ENCODE measurements around the gene MAN1A1.

MAN1A1 gene

DNA sequence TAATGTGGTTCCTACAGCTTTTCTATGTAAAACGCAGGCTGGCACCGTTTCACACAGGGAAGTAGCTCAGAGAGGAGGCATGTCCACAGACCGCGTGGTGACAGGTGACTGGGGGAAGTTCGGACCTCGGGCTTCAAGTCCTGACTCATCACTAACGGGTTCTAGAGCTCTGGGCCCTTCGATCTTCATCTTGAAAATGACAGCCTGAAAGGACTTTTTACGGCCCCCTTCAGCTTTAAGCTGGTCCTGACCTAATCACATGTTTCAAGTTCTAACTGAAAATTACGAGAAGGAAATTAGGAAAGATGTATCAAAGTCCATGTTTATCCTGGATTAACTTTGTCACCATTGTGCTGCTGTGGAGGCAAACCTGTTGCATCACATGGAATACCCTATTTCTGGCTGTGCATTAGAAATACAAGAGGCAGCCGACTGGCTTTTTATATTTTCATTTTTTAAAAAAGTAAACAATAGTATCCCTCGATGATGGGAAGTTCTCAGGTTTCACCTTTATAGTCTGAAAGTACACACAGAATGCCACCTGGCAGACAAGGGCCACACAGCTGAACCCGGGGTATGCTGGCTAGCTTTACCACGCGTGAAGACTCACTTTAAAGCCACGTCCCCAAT, 2.0 kb downstream of the MAN1A1 start (continued):
- TF ChIP-seq ZNF138 (tag by site-specific recombination; IDR thresholded peaks at IDR 0.05; ENCODE audit: borderline replicate concordance) (no peak), ZBTB17 (tag by site-specific recombination; IDR thresholded peaks at IDR 0.05) (peak; percentile 42; the same call in 1 of the 2 replicates), SP7 (tag by site-specific recombination; IDR thresholded peaks at IDR 0.05) (peak; percentile 62), ZNF561 (tag by site-specific recombination; IDR thresholded peaks at IDR 0.05; ENCODE audit: borderline replicate concordance) (no peak), ZNF155 (tag by site-specific recombination; IDR thresholded peaks at IDR 0.05) (no peak), ZXDB (tag by site-specific recombination; IDR thresholded peaks at IDR 0.05) (0 out of 2 replicates have a peak, but pooled peaks have one; percentile 28), ZNF335 (tag by site-specific recombination; conservative IDR thresholded peaks at IDR 0.05) (peak; percentile 64), ZNF747 (tag by site-specific recombination; IDR thresholded peaks at IDR 0.05) (no peak), SCRT2 (tag by site-specific recombination; IDR thresholded peaks at IDR 0.05) (peak; percentile 98), ZNF585B (tag by site-specific recombination; IDR thresholded peaks at IDR 0.05) (no peak), ZNF266 (tag by site-specific recombination; IDR thresholded peaks at IDR 0.05; ENCODE audit: low read depth) (no peak), ZNF394 (tag by site-specific recombination; IDR thresholded peaks at IDR 0.05; ENCODE audit: borderline replicate concordance) (0 out of 2 replicates have a peak, but pooled peaks have one; percentile 28), ZNF776 (tag by site-specific recombination; IDR thresholded peaks at IDR 0.05; ENCODE audit: borderline replicate concordance) (no peak), ZNF16 (tag by site-specific recombination; IDR thresholded peaks at IDR 0.05; ENCODE audit: low read depth) (no peak), KLF10 (tag by site-specific recombination; IDR thresholded peaks at IDR 0.05) (peak; percentile 48; the same call in 1 of the 2 replicates), ZNF785 (tag by site-specific recombination; IDR thresholded peaks at IDR 0.05) (no peak)
- TF ChIP-seq, protein P1, sequence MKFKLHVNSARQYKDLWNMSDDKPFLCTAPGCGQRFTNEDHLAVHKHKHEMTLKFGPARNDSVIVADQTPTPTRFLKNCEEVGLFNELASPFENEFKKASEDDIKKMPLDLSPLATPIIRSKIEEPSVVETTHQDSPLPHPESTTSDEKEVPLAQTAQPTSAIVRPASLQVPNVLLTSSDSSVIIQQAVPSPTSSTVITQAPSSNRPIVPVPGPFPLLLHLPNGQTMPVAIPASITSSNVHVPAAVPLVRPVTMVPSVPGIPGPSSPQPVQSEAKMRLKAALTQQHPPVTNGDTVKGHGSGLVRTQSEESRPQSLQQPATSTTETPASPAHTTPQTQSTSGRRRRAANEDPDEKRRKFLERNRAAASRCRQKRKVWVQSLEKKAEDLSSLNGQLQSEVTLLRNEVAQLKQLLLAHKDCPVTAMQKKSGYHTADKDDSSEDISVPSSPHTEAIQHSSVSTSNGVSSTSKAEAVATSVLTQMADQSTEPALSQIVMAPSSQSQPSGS (tag by site-specific recombination; IDR thresholded peaks at IDR 0.05; ENCODE audit: low read depth), result no peak
- TF ChIP-seq, protein P2, sequence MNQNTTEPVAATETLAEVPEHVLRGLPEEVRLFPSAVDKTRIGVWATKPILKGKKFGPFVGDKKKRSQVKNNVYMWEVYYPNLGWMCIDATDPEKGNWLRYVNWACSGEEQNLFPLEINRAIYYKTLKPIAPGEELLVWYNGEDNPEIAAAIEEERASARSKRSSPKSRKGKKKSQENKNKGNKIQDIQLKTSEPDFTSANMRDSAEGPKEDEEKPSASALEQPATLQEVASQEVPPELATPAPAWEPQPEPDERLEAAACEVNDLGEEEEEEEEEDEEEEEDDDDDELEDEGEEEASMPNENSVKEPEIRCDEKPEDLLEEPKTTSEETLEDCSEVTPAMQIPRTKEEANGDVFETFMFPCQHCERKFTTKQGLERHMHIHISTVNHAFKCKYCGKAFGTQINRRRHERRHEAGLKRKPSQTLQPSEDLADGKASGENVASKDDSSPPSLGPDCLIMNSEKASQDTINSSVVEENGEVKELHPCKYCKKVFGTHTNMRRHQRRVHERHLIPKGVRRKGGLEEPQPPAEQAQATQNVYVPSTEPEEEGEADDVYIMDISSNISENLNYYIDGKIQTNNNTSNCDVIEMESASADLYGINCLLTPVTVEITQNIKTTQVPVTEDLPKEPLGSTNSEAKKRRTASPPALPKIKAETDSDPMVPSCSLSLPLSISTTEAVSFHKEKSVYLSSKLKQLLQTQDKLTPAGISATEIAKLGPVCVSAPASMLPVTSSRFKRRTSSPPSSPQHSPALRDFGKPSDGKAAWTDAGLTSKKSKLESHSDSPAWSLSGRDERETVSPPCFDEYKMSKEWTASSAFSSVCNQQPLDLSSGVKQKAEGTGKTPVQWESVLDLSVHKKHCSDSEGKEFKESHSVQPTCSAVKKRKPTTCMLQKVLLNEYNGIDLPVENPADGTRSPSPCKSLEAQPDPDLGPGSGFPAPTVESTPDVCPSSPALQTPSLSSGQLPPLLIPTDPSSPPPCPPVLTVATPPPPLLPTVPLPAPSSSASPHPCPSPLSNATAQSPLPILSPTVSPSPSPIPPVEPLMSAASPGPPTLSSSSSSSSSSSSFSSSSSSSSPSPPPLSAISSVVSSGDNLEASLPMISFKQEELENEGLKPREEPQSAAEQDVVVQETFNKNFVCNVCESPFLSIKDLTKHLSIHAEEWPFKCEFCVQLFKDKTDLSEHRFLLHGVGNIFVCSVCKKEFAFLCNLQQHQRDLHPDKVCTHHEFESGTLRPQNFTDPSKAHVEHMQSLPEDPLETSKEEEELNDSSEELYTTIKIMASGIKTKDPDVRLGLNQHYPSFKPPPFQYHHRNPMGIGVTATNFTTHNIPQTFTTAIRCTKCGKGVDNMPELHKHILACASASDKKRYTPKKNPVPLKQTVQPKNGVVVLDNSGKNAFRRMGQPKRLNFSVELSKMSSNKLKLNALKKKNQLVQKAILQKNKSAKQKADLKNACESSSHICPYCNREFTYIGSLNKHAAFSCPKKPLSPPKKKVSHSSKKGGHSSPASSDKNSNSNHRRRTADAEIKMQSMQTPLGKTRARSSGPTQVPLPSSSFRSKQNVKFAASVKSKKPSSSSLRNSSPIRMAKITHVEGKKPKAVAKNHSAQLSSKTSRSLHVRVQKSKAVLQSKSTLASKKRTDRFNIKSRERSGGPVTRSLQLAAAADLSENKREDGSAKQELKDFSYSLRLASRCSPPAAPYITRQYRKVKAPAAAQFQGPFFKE (tag by site-specific recombination; IDR thresholded peaks at IDR 0.05; ENCODE audit: borderline replicate concordance), result no peak
- TF ChIP-seq, protein P3, sequence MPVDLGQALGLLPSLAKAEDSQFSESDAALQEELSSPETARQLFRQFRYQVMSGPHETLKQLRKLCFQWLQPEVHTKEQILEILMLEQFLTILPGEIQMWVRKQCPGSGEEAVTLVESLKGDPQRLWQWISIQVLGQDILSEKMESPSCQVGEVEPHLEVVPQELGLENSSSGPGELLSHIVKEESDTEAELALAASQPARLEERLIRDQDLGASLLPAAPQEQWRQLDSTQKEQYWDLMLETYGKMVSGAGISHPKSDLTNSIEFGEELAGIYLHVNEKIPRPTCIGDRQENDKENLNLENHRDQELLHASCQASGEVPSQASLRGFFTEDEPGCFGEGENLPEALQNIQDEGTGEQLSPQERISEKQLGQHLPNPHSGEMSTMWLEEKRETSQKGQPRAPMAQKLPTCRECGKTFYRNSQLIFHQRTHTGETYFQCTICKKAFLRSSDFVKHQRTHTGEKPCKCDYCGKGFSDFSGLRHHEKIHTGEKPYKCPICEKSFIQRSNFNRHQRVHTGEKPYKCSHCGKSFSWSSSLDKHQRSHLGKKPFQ (tag by site-specific recombination; IDR thresholded peaks at IDR 0.05), result no peak
- TF ChIP-seq, protein P4, sequence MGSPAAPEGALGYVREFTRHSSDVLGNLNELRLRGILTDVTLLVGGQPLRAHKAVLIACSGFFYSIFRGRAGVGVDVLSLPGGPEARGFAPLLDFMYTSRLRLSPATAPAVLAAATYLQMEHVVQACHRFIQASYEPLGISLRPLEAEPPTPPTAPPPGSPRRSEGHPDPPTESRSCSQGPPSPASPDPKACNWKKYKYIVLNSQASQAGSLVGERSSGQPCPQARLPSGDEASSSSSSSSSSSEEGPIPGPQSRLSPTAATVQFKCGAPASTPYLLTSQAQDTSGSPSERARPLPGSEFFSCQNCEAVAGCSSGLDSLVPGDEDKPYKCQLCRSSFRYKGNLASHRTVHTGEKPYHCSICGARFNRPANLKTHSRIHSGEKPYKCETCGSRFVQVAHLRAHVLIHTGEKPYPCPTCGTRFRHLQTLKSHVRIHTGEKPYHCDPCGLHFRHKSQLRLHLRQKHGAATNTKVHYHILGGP (tag by site-specific recombination; IDR thresholded peaks at IDR 0.05), result no peak
- TF ChIP-seq, protein P5, sequence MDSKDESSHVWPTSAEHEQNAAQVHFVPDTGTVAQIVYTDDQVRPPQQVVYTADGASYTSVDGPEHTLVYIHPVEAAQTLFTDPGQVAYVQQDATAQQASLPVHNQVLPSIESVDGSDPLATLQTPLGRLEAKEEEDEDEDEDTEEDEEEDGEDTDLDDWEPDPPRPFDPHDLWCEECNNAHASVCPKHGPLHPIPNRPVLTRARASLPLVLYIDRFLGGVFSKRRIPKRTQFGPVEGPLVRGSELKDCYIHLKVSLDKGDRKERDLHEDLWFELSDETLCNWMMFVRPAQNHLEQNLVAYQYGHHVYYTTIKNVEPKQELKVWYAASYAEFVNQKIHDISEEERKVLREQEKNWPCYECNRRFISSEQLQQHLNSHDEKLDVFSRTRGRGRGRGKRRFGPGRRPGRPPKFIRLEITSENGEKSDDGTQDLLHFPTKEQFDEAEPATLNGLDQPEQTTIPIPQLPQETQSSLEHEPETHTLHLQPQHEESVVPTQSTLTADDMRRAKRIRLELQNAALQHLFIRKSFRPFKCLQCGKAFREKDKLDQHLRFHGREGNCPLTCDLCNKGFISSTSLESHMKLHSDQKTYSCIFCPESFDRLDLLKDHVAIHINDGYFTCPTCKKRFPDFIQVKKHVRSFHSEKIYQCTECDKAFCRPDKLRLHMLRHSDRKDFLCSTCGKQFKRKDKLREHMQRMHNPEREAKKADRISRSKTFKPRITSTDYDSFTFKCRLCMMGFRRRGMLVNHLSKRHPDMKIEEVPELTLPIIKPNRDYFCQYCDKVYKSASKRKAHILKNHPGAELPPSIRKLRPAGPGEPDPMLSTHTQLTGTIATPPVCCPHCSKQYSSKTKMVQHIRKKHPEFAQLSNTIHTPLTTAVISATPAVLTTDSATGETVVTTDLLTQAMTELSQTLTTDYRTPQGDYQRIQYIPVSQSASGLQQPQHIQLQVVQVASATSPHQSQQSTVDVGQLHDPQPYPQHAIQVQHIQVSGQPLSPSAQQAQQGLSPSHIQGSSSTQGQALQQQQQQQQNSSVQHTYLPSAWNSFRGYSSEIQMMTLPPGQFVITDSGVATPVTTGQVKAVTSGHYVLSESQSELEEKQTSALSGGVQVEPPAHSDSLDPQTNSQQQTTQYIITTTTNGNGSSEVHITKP (tag by site-specific recombination; IDR thresholded peaks at IDR 0.05), result peak; percentile 55
- TF ChIP-seq, protein P6, sequence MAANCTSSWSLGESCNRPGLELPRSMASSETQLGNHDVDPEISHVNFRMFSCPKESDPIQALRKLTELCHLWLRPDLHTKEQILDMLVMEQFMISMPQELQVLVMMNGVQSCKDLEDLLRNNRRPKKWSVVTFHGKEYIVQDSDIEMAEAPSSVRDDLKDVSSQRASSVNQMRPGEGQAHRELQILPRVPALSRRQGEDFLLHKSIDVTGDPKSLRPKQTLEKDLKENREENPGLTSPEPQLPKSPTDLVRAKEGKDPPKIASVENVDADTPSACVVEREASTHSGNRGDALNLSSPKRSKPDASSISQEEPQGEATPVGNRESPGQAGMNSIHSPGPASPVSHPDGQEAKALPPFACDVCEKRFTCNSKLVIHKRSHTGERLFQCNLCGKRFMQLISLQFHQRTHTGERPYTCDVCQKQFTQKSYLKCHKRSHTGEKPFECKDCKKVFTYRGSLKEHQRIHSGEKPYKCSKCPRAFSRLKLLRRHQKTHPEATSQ (tag by site-specific recombination; IDR thresholded peaks at IDR 0.05), result no peak

Measured in HEK293 (cell line).